CD14-positive monocyte (primary cell): ENCODE results near the gene FAM9C. TPM values are rescaled to one million over a fixed set of nuclear protein-coding genes. Genes with fewer than 3 reads are reported as not detected.

Source experiments
- DNase-seq, 3 donors: peaks; one replicate each; pipeline ENCODE4 v3.0.0-alpha.2; 2011 to 2022
- H2AFZ ChIP-seq: 2 replicates; pipeline ENCODE4 v1.6.0; 2012; ENCODE audit warnings: mild to moderate bottlenecking, low read depth, low read length, inconsistent platforms; ENCODE audit not compliant: insufficient read depth, poor library complexity, severe bottlenecking
- H3K27ac ChIP-seq, 2 donors: 1 replicate in 1 of 2; 2 replicates in 1 of 2; pipeline ENCODE4 v1.5.1; 2012 to 2013; ENCODE audit warnings: low read length in 2 of 2, control low read depth in 1 of 2, inconsistent platforms in 1 of 2, low read depth in 1 of 2, mild to moderate bottlenecking in 1 of 2
- H3K27me3 ChIP-seq, 2 donors: one replicate each; pipeline versions ENCODE4 v1.6.0 to v1.6.1; 2011 to 2013; ENCODE audit warnings: low read length in 2 of 2; ENCODE audit not compliant: control insufficient read depth in 2 of 2, insufficient read depth in 2 of 2
- H3K36me3 ChIP-seq, 2 donors: replicated peaks in 1 of 2; 1 replicate in 1 of 2; 2 replicates in 1 of 2; pipeline versions ENCODE4 v1.5.1 to v1.6.1; 2012 to 2013; ENCODE audit warnings: low read length in 2 of 2, control low read depth in 1 of 2, inconsistent platforms in 1 of 2, mild to moderate bottlenecking in 1 of 2; ENCODE audit not compliant: insufficient read depth in 2 of 2, control insufficient read depth in 1 of 2
- H3K4me1 ChIP-seq, 2 donors: 1 replicate in 1 of 2; 2 replicates in 1 of 2; pipeline versions ENCODE4 v1.5.1 to v1.6.1; 2012 to 2013; ENCODE audit warnings: low read length in 2 of 2, control low read depth in 1 of 2, inconsistent platforms in 1 of 2, mild to moderate bottlenecking in 1 of 2, moderate library complexity in 1 of 2; ENCODE audit not compliant: insufficient read depth in 2 of 2, control insufficient read depth in 1 of 2
- H3K4me2 ChIP-seq: replicated peaks from 2 replicates; pipeline ENCODE3; 2012; ENCODE audit warnings: low read length, moderate library complexity, mild to moderate bottlenecking; ENCODE audit not compliant: poor library complexity, severe bottlenecking; ENCODE audit errors: extremely low read depth
- H3K4me3 ChIP-seq, 3 experiments: fragments of 200-600 bp in 1 of 3; sonication (generic) in 1 of 3; replicated peaks in 1 of 3; 1 replicate in 2 of 3; 2 replicates in 1 of 3; pipeline ENCODE4 v1.5.1; 2011 to 2013; ENCODE audit warnings: low read length in 3 of 3, mild to moderate bottlenecking in 3 of 3, control low read depth in 2 of 3, low read depth in 2 of 3, inconsistent platforms in 1 of 3, moderate library complexity in 1 of 3
- H3K79me2 ChIP-seq: 2 replicates; pipeline ENCODE4 v1.6.0; 2012; ENCODE audit warnings: mild to moderate bottlenecking, control low read depth, inconsistent platforms, low read length, moderate library complexity; ENCODE audit not compliant: insufficient read depth
- H3K9ac ChIP-seq: 2 replicates; pipeline ENCODE4 v1.6.0; 2017; ENCODE audit warnings: low read length, mild to moderate bottlenecking; ENCODE audit not compliant: insufficient read depth, poor library complexity, severe bottlenecking
- H3K9me3 ChIP-seq, 2 donors: replicated peaks in 1 of 2; 1 replicate in 1 of 2; 2 replicates in 1 of 2; pipeline versions ENCODE4 v1.5.1 to v1.6.1; 2012 to 2013; ENCODE audit warnings: low read length in 2 of 2, control low read depth in 1 of 2; ENCODE audit not compliant: control insufficient read depth in 1 of 2, insufficient read depth in 1 of 2
- H4K20me1 ChIP-seq: 2 replicates; pipeline ENCODE4 v1.6.0; 2012; ENCODE audit warnings: mild to moderate bottlenecking, low read length, control low read depth, moderate library complexity; ENCODE audit not compliant: insufficient read depth
- H3K27ac Mint-ChIP-seq, 7 donors: one replicate each; pipeline ENCODE4 v1.8.0; 2020; ENCODE audit warnings: mild to moderate bottlenecking in 7 of 7, mixed read lengths in 7 of 7, moderate library complexity in 6 of 7, inconsistent platforms in 2 of 7
- H3K27me3 Mint-ChIP-seq, 3 donors: one replicate each; pipeline ENCODE4 v1.8.0; 2021 to 2022; ENCODE audit warnings: low read depth in 3 of 3, mild to moderate bottlenecking in 3 of 3, mixed read lengths in 3 of 3, moderate library complexity in 3 of 3, inconsistent platforms in 1 of 3
- H3K36me3 Mint-ChIP-seq, 2 donors: one replicate each; pipeline ENCODE4 v1.8.0; 2020; ENCODE audit warnings: mixed read lengths in 2 of 2, inconsistent platforms in 1 of 2, mild to moderate bottlenecking in 1 of 2
- H3K4me1 Mint-ChIP-seq: one replicate; pipeline ENCODE4 v1.8.0; 2020; ENCODE audit warnings: mild to moderate bottlenecking, mixed read lengths
- H3K4me3 Mint-ChIP-seq, 2 donors: one replicate each; pipeline ENCODE4 v1.8.0; 2020; ENCODE audit warnings: mild to moderate bottlenecking in 2 of 2, mixed read lengths in 2 of 2, moderate library complexity in 1 of 2
- H3K9me3 Mint-ChIP-seq, 7 donors: one replicate each; pipeline ENCODE4 v1.8.0; 2020 to 2022; ENCODE audit warnings: mixed read lengths in 7 of 7, mild to moderate bottlenecking in 6 of 7, moderate library complexity in 6 of 7, inconsistent platforms in 2 of 7
- WGBS: methylation state at CpG from one replicate; pipeline ENCODE4 v1.1.5; 2013; ENCODE audit warnings: missing lambda C conversion rate; ENCODE audit not compliant: insufficient coverage; 5-methylcytosine and 5-hydroxymethylcytosine counted together
- intact Hi-C, 2 donors: fragments of 100-400 bp; cut with micrococcal nuclease; formaldehyde crosslinking; loops; one replicate each; pipeline versions ENCODE4 v1.15.0 to v1.15.1; 2023
- polyA plus RNA-seq, 3 donors: library from polyadenylated mRNA; depleted of rRNA in 1 of 3; unstranded in 2 of 3; stranded (reverse) in 1 of 3; fragments of 300-500 nt in 2 of 3; fragments of >200 nt in 1 of 3; fragmentation: Illumina TruSeq in 2 of 3; gene quantifications; 1 replicate in 2 of 3; 2 replicates in 1 of 3; pipeline ENCODE4 v1.2.3, GENCODE V29; 2012 to 2021
- TF ChIP-seq, protein P1 (sequence below): fragments of 200-600 bp; IDR thresholded peaks from one replicate; pipeline ENCODE4 v1.8.0; 2022; ENCODE audit warnings: antibody characterized with exemption, mild to moderate bottlenecking

The FAM9C gene
- polyA plus RNA-seq, 3 donors: not detected

DNA sequence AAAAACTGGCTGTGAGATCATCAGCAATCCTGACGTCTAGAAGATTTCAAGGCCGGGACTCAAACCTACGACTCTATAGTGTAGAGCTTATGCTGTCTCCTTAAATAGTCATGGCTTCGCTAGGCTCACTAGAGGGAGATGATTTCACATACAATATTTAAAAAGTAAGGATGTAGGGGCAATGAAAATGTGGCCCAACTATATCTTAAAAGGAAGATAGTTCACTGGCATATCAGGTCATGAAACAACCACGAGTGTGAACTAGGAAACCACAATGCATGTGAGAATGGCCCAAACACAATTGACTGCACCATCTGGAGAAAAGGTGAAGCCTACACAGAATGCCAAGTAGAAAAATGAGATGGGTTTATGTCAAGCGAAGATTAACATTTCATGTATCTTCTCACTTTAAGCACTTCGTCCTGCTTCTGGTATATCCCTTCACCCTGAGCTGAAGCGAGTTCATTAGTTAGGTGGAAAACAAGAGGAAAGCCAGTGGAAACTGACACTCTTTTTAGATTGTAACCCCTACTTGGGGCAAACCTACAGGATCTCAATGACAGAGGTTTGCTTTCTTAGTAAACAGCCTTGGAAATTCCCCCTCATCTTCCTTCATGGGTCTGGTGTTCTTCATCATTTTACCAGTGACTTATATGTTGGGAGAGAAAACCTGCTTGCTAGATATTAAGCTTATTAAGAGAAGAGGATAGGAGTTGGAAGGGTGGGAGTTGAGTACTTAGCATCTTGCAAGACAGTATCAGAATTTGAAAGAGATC lies 17.4 kb downstream of the FAM9C start:
- H3K36me3 ChIP-seq: no peaks in the 10 kb centered on the region
- Mint-ChIP-seq H3K4me1 (peaks cover 46% of the 10 kb centered on the region), H3K27me3 (peaks cover 0 to 45% (median 0%) of the 10 kb centered on the region in 3 donors), H3K36me3 (no peaks in the 10 kb centered on the region), H3K9me3 (peaks cover 0 to 5% (median 0%) of the 10 kb centered on the region in 7 donors), H3K4me3 (no peak overlapping the region), H3K27ac (no peak overlapping the region)
- DNase-seq: no peak
- no CpG with 5 or more reads among the region's 8 CpGs for WGBS
- peaks cover 0 to 48% of the 10 kb centered on the region in 2 donors for H3K27me3 ChIP-seq
- no peak overlapping the region for H2AFZ ChIP-seq
- H3K27ac ChIP-seq: no peak overlapping the region
- H3K9me3 ChIP-seq: no peaks in the 10 kb centered on the region
- intact Hi-C loops: no loop called here
- H3K4me3 ChIP-seq: no peak overlapping the region
- no peak overlapping the region for H3K4me2 ChIP-seq
- H3K9ac ChIP-seq: no peak overlapping the region
- TF ChIP-seq, protein P1, sequence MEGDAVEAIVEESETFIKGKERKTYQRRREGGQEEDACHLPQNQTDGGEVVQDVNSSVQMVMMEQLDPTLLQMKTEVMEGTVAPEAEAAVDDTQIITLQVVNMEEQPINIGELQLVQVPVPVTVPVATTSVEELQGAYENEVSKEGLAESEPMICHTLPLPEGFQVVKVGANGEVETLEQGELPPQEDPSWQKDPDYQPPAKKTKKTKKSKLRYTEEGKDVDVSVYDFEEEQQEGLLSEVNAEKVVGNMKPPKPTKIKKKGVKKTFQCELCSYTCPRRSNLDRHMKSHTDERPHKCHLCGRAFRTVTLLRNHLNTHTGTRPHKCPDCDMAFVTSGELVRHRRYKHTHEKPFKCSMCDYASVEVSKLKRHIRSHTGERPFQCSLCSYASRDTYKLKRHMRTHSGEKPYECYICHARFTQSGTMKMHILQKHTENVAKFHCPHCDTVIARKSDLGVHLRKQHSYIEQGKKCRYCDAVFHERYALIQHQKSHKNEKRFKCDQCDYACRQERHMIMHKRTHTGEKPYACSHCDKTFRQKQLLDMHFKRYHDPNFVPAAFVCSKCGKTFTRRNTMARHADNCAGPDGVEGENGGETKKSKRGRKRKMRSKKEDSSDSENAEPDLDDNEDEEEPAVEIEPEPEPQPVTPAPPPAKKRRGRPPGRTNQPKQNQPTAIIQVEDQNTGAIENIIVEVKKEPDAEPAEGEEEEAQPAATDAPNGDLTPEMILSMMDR: no peak
- H3K79me2 ChIP-seq: no peaks in the 10 kb centered on the region
- H4K20me1 ChIP-seq: no peaks in the 10 kb centered on the region
- H3K4me1 ChIP-seq: peaks cover 19 to 21% of the 10 kb centered on the region in 2 donors

DNA sequence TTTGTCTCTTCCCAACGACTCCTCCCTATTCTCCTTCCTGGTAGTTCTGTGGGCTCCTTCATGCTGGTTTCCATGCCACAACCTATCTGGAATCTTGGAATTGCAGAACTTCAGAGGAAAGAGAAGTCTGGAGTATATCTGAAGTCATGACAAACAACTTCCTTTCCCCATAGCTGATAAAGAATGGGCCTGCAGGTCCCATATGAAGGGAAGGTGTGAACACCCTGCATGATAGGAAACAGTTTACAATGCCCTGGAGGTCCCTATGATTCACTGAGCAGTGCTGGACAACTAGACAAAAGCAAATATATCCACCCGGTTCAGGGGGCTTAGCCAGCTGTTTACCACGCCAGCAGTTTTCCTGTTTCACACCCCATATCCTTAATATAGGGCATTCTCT lies 19.4 kb downstream of the FAM9C start:
- H3K27ac ChIP-seq: no peak overlapping the region
- peaks cover 0 to 41% of the 10 kb centered on the region in 2 donors for H3K27me3 ChIP-seq
- no peak overlapping the region for H2AFZ ChIP-seq
- Mint-ChIP-seq H3K4me1 (peaks cover 40% of the 10 kb centered on the region), H3K9me3 (peaks cover 0 to 6% (median 0%) of the 10 kb centered on the region in 7 donors), H3K27ac (no peak overlapping the region), H3K4me3 (no peak overlapping the region), H3K27me3 (peaks cover 0 to 46% (median 0%) of the 10 kb centered on the region in 3 donors), H3K36me3 (no peaks in the 10 kb centered on the region)
- intact Hi-C loops: no loop called here
- H3K9ac ChIP-seq: no peak overlapping the region
- no peaks in the 10 kb centered on the region for H4K20me1 ChIP-seq
- no peaks in the 10 kb centered on the region for H3K9me3 ChIP-seq
- no peaks in the 10 kb centered on the region for H3K36me3 ChIP-seq
- 100% methylated on average over 1 of the region's 3 CpGs for WGBS
- no peak overlapping the region for H3K4me2 ChIP-seq
- no peak overlapping the region for H3K4me3 ChIP-seq
- no peak for DNase-seq
- peaks cover 12 to 14% of the 10 kb centered on the region in 2 donors for H3K4me1 ChIP-seq
- TF ChIP-seq, protein P1: no peak
- no peaks in the 10 kb centered on the region for H3K79me2 ChIP-seq
